BLaER1 treated with 17β-estradiol and CSF1 and Interleukin-3, amounts not matched to agents 10 nM and 100 nM (cell line): ENCODE measurements around the gene PEDS1.

ENCODE experiments used
- H3K27ac ChIP-seq, 11 experiments: shearing (Covaris generic); formaldehyde crosslinking; 2 replicates each; pipeline ENCODE4 v1.8.1; 2022
- H3K27me3 ChIP-seq, 11 experiments: shearing (Covaris generic); formaldehyde crosslinking; 2 replicates each; pipeline ENCODE4 v1.8.1; 2022
- H3K36me3 ChIP-seq, 11 experiments: shearing (Covaris generic); formaldehyde crosslinking; 2 replicates each; pipeline ENCODE4 v1.8.1; 2022
- H3K4me1 ChIP-seq, 10 experiments: shearing (Covaris generic); formaldehyde crosslinking; 2 replicates each; pipeline ENCODE4 v1.8.1; 2022
- H3K4me2 ChIP-seq, 11 experiments: shearing (Covaris generic); formaldehyde crosslinking; 2 replicates each; pipeline ENCODE4 v1.8.1; 2022
- H3K4me3 ChIP-seq, 10 experiments: shearing (Covaris generic); formaldehyde crosslinking; 2 replicates each; pipeline ENCODE4 v1.8.1; 2022
- H3K9ac ChIP-seq, 11 experiments: shearing (Covaris generic); formaldehyde crosslinking; 2 replicates each; pipeline ENCODE4 v1.8.1; 2022
- H3K9me3 ChIP-seq, 11 experiments: shearing (Covaris generic); formaldehyde crosslinking; replicated peaks in 1 of 11; 2 replicates each; pipeline ENCODE4 v1.8.1; 2022
- H4K20me1 ChIP-seq, 11 experiments: shearing (Covaris generic); formaldehyde crosslinking; 2 replicates each; pipeline ENCODE4 v1.8.1; 2022
- Cebpa-rat ChIP-seq, 11 experiments: shearing (Covaris generic); IDR thresholded peaks; 2 replicates each; pipeline ENCODE4 v1.8.1; 2022

The PEDS1 gene

GRCh38 chr20:50196896-50197295 is 43.4 kb upstream of the PEDS1 start:
- peak overlapping the region in 5 of 11 experiments; percentile 21 to 45 (median 40); a peak in 7 of 22 replicates for H3K4me2 ChIP-seq

GRCh38 chr20:50196248-50196647 is 42.7 kb upstream of the PEDS1 start:
- H3K4me2 ChIP-seq = peak overlapping the region in 4 of 11 experiments; percentile 21 to 96 (median 35); a peak in 4 of 22 replicates
- H3K27ac ChIP-seq = no peak overlapping the region
- H4K20me1 ChIP-seq = peaks cover 26 to 71% (median 54%) of the 10 kb centered on the region in 11 experiments

More at GRCh38 chr20:50196896-50197295, 43.4 kb upstream of the PEDS1 start:
- no peak for TF ChIP-seq Cebpa-rat (IDR thresholded peaks at IDR 0.05)
- H3K27ac ChIP-seq = 0 out of 22 replicates have a peak overlapping the region, but pooled peaks of 2 of the 11 experiments have one; percentile 0 to 19
- peaks cover 0 to 17% (median 6%) of the 10 kb centered on the region in 11 experiments; a peak in 6 of 22 replicates for H3K9me3 ChIP-seq
- H4K20me1 ChIP-seq = peaks cover 26 to 64% (median 50%) of the 10 kb centered on the region in 11 experiments
- H3K4me1 ChIP-seq = peaks cover 21 to 49% (median 36%) of the 10 kb centered on the region in 10 experiments
- H3K36me3 ChIP-seq = peaks cover 5 to 44% (median 25%) of the 10 kb centered on the region in 11 experiments; a peak in 21 of 22 replicates
- no peaks in the 10 kb centered on the region for H3K27me3 ChIP-seq
- H3K4me3 ChIP-seq = no peak overlapping the region
- H3K9ac ChIP-seq = peak overlapping the region in 2 of 11 experiments; percentile 29 to 34; a peak in 1 of 22 replicates

GRCh38 chr20:50195524-50196120 is 42.1 kb upstream of the PEDS1 start:
- Histone ChIP-seq H3K27me3 (no peaks in the 10 kb centered on the region), H3K27ac (peak overlapping the region in 1 of 11 experiments; percentile 88; a peak in 1 of 22 replicates), H4K20me1 (peaks cover 26 to 71% (median 54%) of the 10 kb centered on the region in 11 experiments), H3K9ac (peak overlapping the region in 3 of 11 experiments; percentile 15 to 94 (median 94); a peak in 3 of 22 replicates), H3K9me3 (peaks cover 0 to 17% (median 6%) of the 10 kb centered on the region in 11 experiments; a peak in 6 of 22 replicates), H3K4me2 (peak overlapping the region in 4 of 11 experiments; percentile 96 to 99 (median 98); a peak in 7 of 22 replicates), H3K36me3 (peaks cover 5 to 48% (median 25%) of the 10 kb centered on the region in 11 experiments; a peak in 21 of 22 replicates), H3K4me3 (0 out of 20 replicates have a peak overlapping the region, but pooled peaks of 1 of the 10 experiments have one; percentile 90), H3K4me1 (peaks cover 21 to 49% (median 36%) of the 10 kb centered on the region in 10 experiments)
- no peak for TF ChIP-seq Cebpa-rat (IDR thresholded peaks at IDR 0.05)

More at GRCh38 chr20:50196248-50196647, 42.7 kb upstream of the PEDS1 start:
- 0 out of 22 replicates have a peak overlapping the region, but pooled peaks of 1 of the 11 experiments have one; percentile 29 for H3K9ac ChIP-seq
- peaks cover 0 to 17% (median 6%) of the 10 kb centered on the region in 11 experiments; a peak in 6 of 22 replicates for H3K9me3 ChIP-seq
- no peaks in the 10 kb centered on the region for H3K27me3 ChIP-seq
- peaks cover 5 to 48% (median 25%) of the 10 kb centered on the region in 11 experiments; a peak in 21 of 22 replicates for H3K36me3 ChIP-seq
- no peak overlapping the region for H3K4me3 ChIP-seq
- peaks cover 21 to 49% (median 36%) of the 10 kb centered on the region in 10 experiments for H3K4me1 ChIP-seq
- no peak for TF ChIP-seq Cebpa-rat (IDR thresholded peaks at IDR 0.05)

- Histone ChIP-seq H3K27ac (peak overlapping the region in 2 of 11 experiments; percentile 88 to 93; a peak in 3 of 22 replicates), H3K4me3 (peak overlapping the region in 4 of 10 experiments; percentile 90 to 99 (median 96); a peak in 7 of 20 replicates), H3K9ac (peak overlapping the region in 8 of 11 experiments; percentile 9 to 97 (median 94); a peak in 8 of 22 replicates), H4K20me1 (peaks cover 26 to 70% (median 54%) of the 10 kb centered on the region in 11 experiments), H3K4me2 (peak overlapping the region in 10 of 11 experiments; percentile 5 to 99 (median 99); a peak in 15 of 22 replicates), H3K4me1 (peaks cover 21 to 52% (median 36%) of the 10 kb centered on the region in 10 experiments), H3K27me3 (no peaks in the 10 kb centered on the region), H3K36me3 (peaks cover 5 to 48% (median 25%) of the 10 kb centered on the region in 11 experiments; a peak in 21 of 22 replicates), H3K9me3 (peaks cover 0 to 17% (median 6%) of the 10 kb centered on the region in 11 experiments; a peak in 6 of 22 replicates)
- TF ChIP-seq Cebpa-rat (IDR thresholded peaks at IDR 0.05) = no peak
Measured at GRCh38 chr20:50194831-50195523, 41.5 kb upstream of the PEDS1 start.

- H3K27ac ChIP-seq = peak overlapping the region in 4 of 11 experiments; percentile 88 to 96 (median 93); a peak in 6 of 22 replicates
- TF ChIP-seq Cebpa-rat (IDR thresholded peaks at IDR 0.05) = no peak
- no peaks in the 10 kb centered on the region for H3K27me3 ChIP-seq
- H3K4me3 ChIP-seq = peak overlapping the region in 9 of 10 experiments; percentile 82 to 99 (median 91); a peak in 13 of 20 replicates
- peak overlapping the region; percentile 5 to 99 (median 99) for H3K4me2 ChIP-seq
- H3K4me1 ChIP-seq = peaks cover 21 to 57% (median 39%) of the 10 kb centered on the region in 10 experiments
- peaks cover 0 to 14% (median 3%) of the 10 kb centered on the region in 11 experiments; a peak in 6 of 22 replicates for H3K9me3 ChIP-seq
- peaks cover 5 to 47% (median 25%) of the 10 kb centered on the region in 11 experiments; a peak in 21 of 22 replicates for H3K36me3 ChIP-seq
- H3K9ac ChIP-seq = peak overlapping the region in 10 of 11 experiments; percentile 91 to 100 (median 96); a peak in 14 of 22 replicates
- peaks cover 26 to 70% (median 54%) of the 10 kb centered on the region in 11 experiments for H4K20me1 ChIP-seq
Measured at GRCh38 chr20:50194422-50194830, 40.9 kb upstream of the PEDS1 start.

GRCh38 chr20:50193836-50194421 is 40.4 kb upstream of the PEDS1 start:
- H4K20me1 ChIP-seq = peaks cover 26 to 70% (median 54%) of the 10 kb centered on the region in 11 experiments
- H3K4me3 ChIP-seq = peak overlapping the region; percentile 82 to 99 (median 90); a peak in 19 of 20 replicates
- H3K9me3 ChIP-seq = peaks cover 0 to 9% (median 0%) of the 10 kb centered on the region in 11 experiments; a peak in 1 of 22 replicates
- TF ChIP-seq Cebpa-rat (IDR thresholded peaks at IDR 0.05) = no peak
- peak overlapping the region in 9 of 11 experiments; percentile 88 to 100 (median 95); a peak in 15 of 22 replicates for H3K27ac ChIP-seq
- peak overlapping the region; percentile 89 to 100 (median 95); a peak in 21 of 22 replicates for H3K9ac ChIP-seq
- no peaks in the 10 kb centered on the region for H3K27me3 ChIP-seq
- peaks cover 5 to 42% (median 25%) of the 10 kb centered on the region in 11 experiments; a peak in 21 of 22 replicates for H3K36me3 ChIP-seq
- H3K4me2 ChIP-seq = peak overlapping the region; percentile 96 to 99 (median 99)
- H3K4me1 ChIP-seq = peaks cover 21 to 62% (median 44%) of the 10 kb centered on the region in 10 experiments

- peak overlapping the region; percentile 88 to 100 (median 95) for H3K27ac ChIP-seq
- no peaks in the 10 kb centered on the region for H3K27me3 ChIP-seq
- 0 out of 22 replicates have a peak, but pooled peaks cover 0 to 7% (median 0%) of the 10 kb centered on the region in 11 experiments for H3K9me3 ChIP-seq
- H3K4me2 ChIP-seq = peak overlapping the region; percentile 96 to 99 (median 99)
- H3K9ac ChIP-seq = peak overlapping the region; percentile 89 to 100 (median 95)
- peaks cover 21 to 67% (median 45%) of the 10 kb centered on the region in 10 experiments for H3K4me1 ChIP-seq
- H3K4me3 ChIP-seq = peak overlapping the region; percentile 82 to 99 (median 90)
- TF ChIP-seq Cebpa-rat (IDR thresholded peaks at IDR 0.05) = no peak
- peaks cover 5 to 41% (median 25%) of the 10 kb centered on the region in 11 experiments; a peak in 21 of 22 replicates for H3K36me3 ChIP-seq
- peaks cover 26 to 70% (median 54%) of the 10 kb centered on the region in 11 experiments for H4K20me1 ChIP-seq
Measured at GRCh38 chr20:50193199-50193835, 39.8 kb upstream of the PEDS1 start.
